Body of pancreas (tissue), 4 donors: ENCODE data around the gene CYP4F8. TPM values are rescaled to one million over a fixed set of nuclear protein-coding genes. Genes with fewer than 3 reads are reported as not detected.

Experiments
- ATAC-seq: fragments of 150-250 bp; one replicate; pipeline ENCODE4 v1.9.1; 2016
- DNase-seq, 4 donors: peaks; one replicate each; pipeline ENCODE4 v3.0.0-alpha.2; 2019
- H3K27ac ChIP-seq, 4 donors: fragments of 200-600 bp; sonication (generic); 1 replicate in 3 of 4; 2 replicates in 1 of 4; pipeline versions ENCODE4 v1.5.1 to v1.6.1; 2016 to 2019; ENCODE audit warnings: mild to moderate bottlenecking in 1 of 4, mixed read lengths in 1 of 4, moderate library complexity in 1 of 4
- H3K27me3 ChIP-seq, 2 donors: fragments of 200-600 bp; sonication (generic); one replicate each; pipeline ENCODE4 v1.6.0; 2016; ENCODE audit warnings: mild to moderate bottlenecking in 1 of 2
- H3K36me3 ChIP-seq, 2 donors: fragments of 200-600 bp; sonication (generic); replicated peaks in 1 of 2; 2 replicates each; pipeline ENCODE4 v1.5.1; 2016; ENCODE audit warnings: low read depth in 2 of 2; ENCODE audit not compliant: insufficient read depth in 1 of 2
- H3K4me1 ChIP-seq: fragments of 200-600 bp; sonication (generic); one replicate; pipeline ENCODE4 v1.6.0; 2016
- H3K4me3 ChIP-seq, 2 donors: fragments of 200-600 bp; sonication (generic); 1 replicate in 1 of 2; 2 replicates in 1 of 2; pipeline ENCODE4 v1.5.1; 2016 to 2019
- H3K9me3 ChIP-seq, 3 donors: fragments of 200-600 bp; sonication (generic); 1 replicate in 2 of 3; 2 replicates in 1 of 3; pipeline ENCODE4 v1.5.1; 2016
- POLR2A ChIP-seq, 3 donors: fragments of 450-650 bp; IDR thresholded peaks; one replicate each; pipeline ENCODE4 v1.6.1; 2016; ENCODE audit warnings: antibody characterized with exemption in 3 of 3, mild to moderate bottlenecking in 2 of 3
- WGBS, 2 donors: methylation state at CpG; one replicate each; pipeline ENCODE4 v1.1.5; 2017; 5-methylcytosine and 5-hydroxymethylcytosine counted together
- intact Hi-C: fragments of 100-400 bp; cut with DNase I; formaldehyde crosslinking; loops from one replicate; pipeline ENCODE4 v1.15.1; 2023
- total RNA-seq, 2 donors: library from RNA; depleted of rRNA; stranded (reverse); fragments of >200 nt; gene quantifications; one replicate each; pipeline ENCODE4 v1.1.0, GENCODE V29; 2016
- TF ChIP-seq, protein P1 (sequence below), 7 experiments: fragments of 450-650 bp in 4 of 7; fragments of 200-600 bp in 3 of 7; sonication (generic) in 3 of 7; IDR thresholded peaks; one replicate each; pipeline ENCODE4 v1.5.1; 2016 to 2019; ENCODE audit warnings: antibody characterized with exemption in 7 of 7

The CYP4F8 gene
- total RNA-seq, 2 donors from 2014 or later = 0.26 TPM; not detected in 1

DNA sequence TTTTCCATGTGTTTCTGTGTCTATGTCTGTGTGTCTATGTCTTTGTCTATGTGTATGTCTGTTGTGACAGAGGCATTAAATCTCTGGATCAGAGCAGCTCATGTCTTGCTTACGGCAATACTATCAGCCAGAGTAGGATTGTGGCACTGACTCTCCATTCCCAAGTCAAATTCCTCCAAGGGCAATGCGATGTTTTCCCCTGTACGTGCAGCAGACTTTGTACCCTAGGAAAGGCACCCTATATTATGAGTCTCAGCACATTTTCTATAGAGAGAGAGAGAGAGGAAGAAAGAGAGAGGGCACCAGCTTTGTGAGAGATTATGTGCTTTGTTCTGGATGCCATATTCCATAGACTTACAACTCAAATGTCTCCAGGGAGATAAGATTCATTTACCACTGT is 36.8 kb downstream of the CYP4F8 start:
- ATAC-seq (no peak), DNase-seq (no peak)
- TF ChIP-seq, protein P1, sequence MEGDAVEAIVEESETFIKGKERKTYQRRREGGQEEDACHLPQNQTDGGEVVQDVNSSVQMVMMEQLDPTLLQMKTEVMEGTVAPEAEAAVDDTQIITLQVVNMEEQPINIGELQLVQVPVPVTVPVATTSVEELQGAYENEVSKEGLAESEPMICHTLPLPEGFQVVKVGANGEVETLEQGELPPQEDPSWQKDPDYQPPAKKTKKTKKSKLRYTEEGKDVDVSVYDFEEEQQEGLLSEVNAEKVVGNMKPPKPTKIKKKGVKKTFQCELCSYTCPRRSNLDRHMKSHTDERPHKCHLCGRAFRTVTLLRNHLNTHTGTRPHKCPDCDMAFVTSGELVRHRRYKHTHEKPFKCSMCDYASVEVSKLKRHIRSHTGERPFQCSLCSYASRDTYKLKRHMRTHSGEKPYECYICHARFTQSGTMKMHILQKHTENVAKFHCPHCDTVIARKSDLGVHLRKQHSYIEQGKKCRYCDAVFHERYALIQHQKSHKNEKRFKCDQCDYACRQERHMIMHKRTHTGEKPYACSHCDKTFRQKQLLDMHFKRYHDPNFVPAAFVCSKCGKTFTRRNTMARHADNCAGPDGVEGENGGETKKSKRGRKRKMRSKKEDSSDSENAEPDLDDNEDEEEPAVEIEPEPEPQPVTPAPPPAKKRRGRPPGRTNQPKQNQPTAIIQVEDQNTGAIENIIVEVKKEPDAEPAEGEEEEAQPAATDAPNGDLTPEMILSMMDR (IDR thresholded peaks at IDR 0.05) = no peak
- no peak for TF ChIP-seq POLR2A (IDR thresholded peaks at IDR 0.05)
- no peak overlapping the region for H3K27ac ChIP-seq
- H3K4me1 ChIP-seq = no peaks in the 10 kb centered on the region
- H3K9me3 ChIP-seq = no peaks in the 10 kb centered on the region
- intact Hi-C loops = no loop called here
- 31 to 50% methylated on average over 3 of the region's 3 CpGs for WGBS, 2 donors
- H3K27me3 ChIP-seq = no peaks in the 10 kb centered on the region
- no peaks in the 10 kb centered on the region for H3K36me3 ChIP-seq
- no peak overlapping the region for H3K4me3 ChIP-seq

DNA sequence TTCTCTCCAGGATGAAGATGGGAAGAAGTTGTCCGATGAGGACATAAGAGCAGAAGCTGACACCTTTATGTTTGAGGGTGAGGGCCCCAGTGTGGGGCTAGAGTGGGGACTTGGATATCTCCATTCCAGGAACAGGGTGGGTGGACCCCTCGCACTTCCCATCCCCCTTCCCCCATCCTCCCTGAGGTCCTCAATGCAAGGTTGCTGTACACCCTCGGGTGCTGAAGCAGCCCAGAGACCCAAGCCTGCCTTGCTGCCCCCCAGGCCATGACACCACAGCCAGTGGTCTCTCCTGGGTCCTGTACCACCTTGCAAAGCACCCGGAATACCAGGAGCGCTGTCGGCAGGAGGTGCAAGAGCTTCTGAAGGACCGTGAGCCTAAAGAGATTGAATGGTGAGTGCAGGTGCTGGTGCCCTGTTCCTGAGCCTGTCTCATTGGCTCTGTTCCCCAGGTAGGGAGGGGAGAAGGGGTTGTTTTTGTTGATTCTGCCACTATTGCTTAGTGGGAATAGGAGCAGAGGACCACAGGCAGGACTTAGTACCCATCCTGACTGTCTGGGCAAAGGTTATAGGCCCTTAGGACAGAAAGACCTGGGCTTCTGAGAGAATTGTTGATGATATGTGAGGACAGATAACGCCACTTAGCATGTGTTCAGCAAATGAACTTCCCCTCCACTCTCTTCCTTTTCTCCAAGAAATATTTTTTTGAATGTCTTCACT is 37.7 kb downstream of the CYP4F8 start:
- no peak for DNase-seq
- H3K9me3 ChIP-seq = no peaks in the 10 kb centered on the region
- H3K4me1 ChIP-seq = no peaks in the 10 kb centered on the region
- TF ChIP-seq POLR2A (IDR thresholded peaks at IDR 0.05) = no peak
- TF ChIP-seq, protein P1 (IDR thresholded peaks at IDR 0.05) = no peak
- intact Hi-C loops = no loop called here
- no peak overlapping the region for H3K27ac ChIP-seq
- no peak overlapping the region for H3K4me3 ChIP-seq
- no peaks in the 10 kb centered on the region for H3K36me3 ChIP-seq
- WGBS, 2 donors = 49 to 59% methylated on average over 3 to 8 of the region's 8 CpGs
- H3K27me3 ChIP-seq = no peaks in the 10 kb centered on the region
- no peak for ATAC-seq

DNA sequence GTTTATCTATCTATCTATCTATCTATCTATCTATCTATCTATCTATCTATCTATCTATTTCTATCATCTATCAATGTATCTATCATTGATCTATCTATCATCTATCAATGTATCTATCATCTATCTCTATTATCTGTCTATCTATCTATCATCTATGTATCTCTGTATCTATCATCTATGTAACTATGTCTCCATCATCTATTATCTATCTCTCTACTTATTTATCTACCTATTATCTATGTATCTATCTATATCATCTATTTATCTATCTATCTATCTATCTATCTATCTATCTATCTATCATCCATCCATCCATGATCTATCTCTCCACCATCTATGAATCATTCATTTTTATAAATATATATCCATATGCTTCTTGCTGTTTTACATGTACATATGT is 41.4 kb downstream of the CYP4F8 start:
- DNase-seq = no peak
- TF ChIP-seq POLR2A (IDR thresholded peaks at IDR 0.05) = no peak
- TF ChIP-seq, protein P1 (IDR thresholded peaks at IDR 0.05) = no peak
- no peaks in the 10 kb centered on the region for H3K9me3 ChIP-seq
- ATAC-seq = no peak
- intact Hi-C loops = no loop called here
- H3K27ac ChIP-seq = no peak overlapping the region
- H3K4me3 ChIP-seq = no peak overlapping the region
- H3K36me3 ChIP-seq = no peaks in the 10 kb centered on the region
- no peaks in the 10 kb centered on the region for H3K27me3 ChIP-seq
- no peaks in the 10 kb centered on the region for H3K4me1 ChIP-seq

- Histone ChIP-seq H3K27me3 (no peaks in the 10 kb centered on the region), H3K9me3 (no peaks in the 10 kb centered on the region), H3K36me3 (no peaks in the 10 kb centered on the region), H3K4me1 (no peaks in the 10 kb centered on the region), H3K4me3 (no peak overlapping the region), H3K27ac (no peak overlapping the region)
- no peak for DNase-seq
- intact Hi-C loops = no loop called here
- no peak for TF ChIP-seq POLR2A (IDR thresholded peaks at IDR 0.05)
- TF ChIP-seq, protein P1 (IDR thresholded peaks at IDR 0.05) = no peak
- no peak for ATAC-seq
- 68 to 74% methylated on average over 4 of the region's 4 CpGs for WGBS, 2 donors
These were observed 48.2 kb downstream of the CYP4F8 start for GRCh38 chr19:15663247-15663646.

- ATAC-seq (no peak), DNase-seq (no peak)
- no peak overlapping the region for H3K4me3 ChIP-seq
- H3K27me3 ChIP-seq = no peaks in the 10 kb centered on the region
- TF ChIP-seq, protein P1 (IDR thresholded peaks at IDR 0.05) = no peak
- 0 to 5% methylated on average over 1 of the region's 1 CpG for WGBS, 2 donors
- H3K27ac ChIP-seq = no peak overlapping the region
- H3K4me1 ChIP-seq = no peaks in the 10 kb centered on the region
- H3K9me3 ChIP-seq = no peaks in the 10 kb centered on the region
- intact Hi-C loops = no loop called here
- H3K36me3 ChIP-seq = no peaks in the 10 kb centered on the region
These were observed 51.2 kb downstream of the CYP4F8 start for GRCh38 chr19:15666186-15666585.
